ENCODE data around the gene METTL16.

METTL16 gene

DNA sequence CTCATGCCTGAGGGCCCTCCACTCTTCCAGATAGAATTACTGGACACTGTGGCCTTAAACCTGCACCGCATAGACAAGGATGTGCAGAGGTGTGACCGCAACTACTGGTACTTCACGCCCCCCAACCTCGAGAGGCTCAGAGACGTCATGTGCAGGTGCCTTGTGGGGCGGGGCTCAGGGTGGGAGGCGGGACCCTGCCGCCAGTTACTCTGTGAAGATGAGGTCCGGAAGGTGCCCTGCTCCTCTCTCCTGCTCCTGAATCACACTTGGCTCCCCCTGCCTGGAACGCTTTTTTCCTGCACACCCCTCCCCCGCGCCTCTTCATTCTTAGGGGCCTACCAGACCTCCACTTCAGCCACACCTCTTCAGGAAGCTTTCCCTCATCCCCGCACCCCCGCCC lies 135.6 kb downstream of the METTL16 start:
- Histone ChIP-seq H3K4me3 (ENCODE audit: insufficient read depth, low read depth, low read length) (no peak overlapping the region), H3K9me3 (ENCODE audit: control insufficient read depth, low read length) (no peaks in the 10 kb centered on the region), H3K4me1 (ENCODE audit: control insufficient read depth, insufficient read depth, low read length) (peaks cover 2% of the 10 kb centered on the region), H3K27me3 (ENCODE audit: control insufficient read depth, insufficient read depth, low read length, poor library complexity, severe bottlenecking) (no peaks in the 10 kb centered on the region), H3K36me3 (ENCODE audit: control insufficient read depth, insufficient read depth, low read length) (peaks cover 22% of the 10 kb centered on the region), H3K27ac (ENCODE audit: insufficient read depth, low read depth, low read length, poor library complexity, severe bottlenecking) (no peak overlapping the region)
- WGBS, 2 experiments, result 93 to 95% methylated on average over 14 of the region's 14 CpGs

DNA sequence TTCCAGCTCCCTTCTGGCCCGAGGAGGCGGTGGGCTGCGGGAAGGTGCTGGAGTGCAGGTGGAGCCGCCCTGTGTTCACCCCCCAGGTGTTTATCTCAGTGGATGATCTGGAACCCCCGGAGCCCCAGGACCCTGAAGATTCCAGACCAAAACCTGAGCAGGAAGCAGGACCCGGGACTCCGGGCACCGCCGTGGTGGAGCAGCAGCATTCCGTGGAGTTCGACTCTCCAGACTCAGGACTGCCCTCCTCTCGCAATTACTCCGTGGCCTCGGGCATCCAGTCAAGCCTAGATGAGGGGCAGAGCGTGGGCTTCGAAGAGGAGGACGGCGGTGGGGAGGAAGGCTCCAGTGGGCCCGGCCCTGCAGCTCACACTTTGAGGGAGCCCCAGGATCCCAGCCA lies 136.3 kb downstream of the METTL16 start:
- peaks cover 22% of the 10 kb centered on the region for H3K36me3 ChIP-seq (ENCODE audit: control insufficient read depth, insufficient read depth, low read length)
- H3K27ac ChIP-seq (ENCODE audit: insufficient read depth, low read depth, low read length, poor library complexity, severe bottlenecking), result no peak overlapping the region
- 95 to 96% methylated on average over 19 of the region's 19 CpGs for WGBS, 2 experiments

DNA sequence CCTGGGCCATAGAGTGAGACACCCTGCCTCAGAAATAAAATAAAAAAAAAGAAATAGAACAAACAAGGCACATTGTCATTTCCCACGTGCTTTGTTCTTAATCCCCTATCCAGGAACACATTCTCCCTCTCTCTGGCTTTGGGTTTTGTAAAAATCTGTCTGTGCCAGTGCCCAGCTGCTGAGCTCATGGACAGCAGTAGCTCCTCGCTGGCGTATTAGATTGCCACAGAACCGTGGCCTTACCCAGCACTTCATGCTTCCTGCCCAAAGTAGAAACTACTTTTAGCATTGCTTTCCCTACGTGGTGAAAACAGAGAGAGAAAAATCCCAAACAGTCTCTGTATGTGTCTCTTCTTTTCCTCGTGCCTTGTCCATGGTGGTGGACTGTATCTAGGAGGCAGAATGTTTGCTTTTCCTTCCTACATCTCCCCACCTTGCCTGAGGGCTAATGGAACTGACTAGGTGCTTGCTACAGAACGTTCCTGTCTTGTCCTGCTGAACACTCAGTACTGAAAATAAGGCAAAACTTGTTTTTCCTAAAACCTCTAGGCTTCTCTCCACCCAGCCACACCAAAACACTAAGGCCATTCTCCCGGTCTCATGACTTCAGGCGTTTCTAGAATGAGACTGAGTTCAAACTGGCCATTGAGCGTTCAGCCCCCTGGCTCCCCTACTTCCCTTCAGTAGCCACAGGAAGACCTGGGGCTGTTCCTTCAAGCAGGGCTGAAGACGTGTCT lies 137.0 kb downstream of the METTL16 start:
- Histone ChIP-seq H3K9me3 (ENCODE audit: control insufficient read depth, low read length) (no peaks in the 10 kb centered on the region), H3K27ac (ENCODE audit: insufficient read depth, low read depth, low read length, poor library complexity, severe bottlenecking) (no peak overlapping the region), H3K27me3 (ENCODE audit: control insufficient read depth, insufficient read depth, low read length, poor library complexity, severe bottlenecking) (no peaks in the 10 kb centered on the region), H3K4me1 (ENCODE audit: control insufficient read depth, insufficient read depth, low read length) (no peaks in the 10 kb centered on the region), H3K4me3 (ENCODE audit: insufficient read depth, low read depth, low read length) (no peak overlapping the region), H3K36me3 (ENCODE audit: control insufficient read depth, insufficient read depth, low read length) (peaks cover 22% of the 10 kb centered on the region)
- WGBS, 2 experiments, result 91% methylated on average over 11 of the region's 11 CpGs

More for the DNA sequence above, 136.3 kb downstream of the METTL16 start:
- no peak overlapping the region for H3K4me3 ChIP-seq (ENCODE audit: insufficient read depth, low read depth, low read length)
- no peaks in the 10 kb centered on the region for H3K4me1 ChIP-seq (ENCODE audit: control insufficient read depth, insufficient read depth, low read length)
- H3K27me3 ChIP-seq (ENCODE audit: control insufficient read depth, insufficient read depth, low read length, poor library complexity, severe bottlenecking), result no peaks in the 10 kb centered on the region
- no peaks in the 10 kb centered on the region for H3K9me3 ChIP-seq (ENCODE audit: control insufficient read depth, low read length)

DNA sequence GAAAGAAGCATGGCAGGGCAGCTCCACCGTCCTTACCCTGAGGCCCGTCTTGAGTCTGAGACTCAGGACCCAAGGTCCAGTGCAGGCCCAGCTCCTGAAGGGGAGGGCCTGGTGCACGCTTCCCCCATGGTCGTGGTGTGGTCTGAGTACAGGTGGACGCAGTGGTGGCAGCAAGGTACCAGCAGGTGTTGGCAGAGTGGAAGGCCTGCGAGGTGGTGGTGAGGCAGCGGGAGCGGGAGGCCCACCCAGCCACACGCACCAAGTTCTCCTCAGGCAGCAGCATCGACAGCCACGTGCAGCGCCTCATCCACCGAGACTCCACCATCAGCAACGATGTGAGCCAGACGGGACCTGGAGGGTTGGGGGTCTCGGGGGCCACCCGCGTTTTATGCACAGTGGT lies 138.5 kb downstream of the METTL16 start:
- H3K27me3 ChIP-seq (ENCODE audit: control insufficient read depth, insufficient read depth, low read length, poor library complexity, severe bottlenecking), result no peaks in the 10 kb centered on the region
- H3K4me3 ChIP-seq (ENCODE audit: insufficient read depth, low read depth, low read length), result no peak overlapping the region
- H3K9me3 ChIP-seq (ENCODE audit: control insufficient read depth, low read length), result no peaks in the 10 kb centered on the region
- 96% methylated on average over 18 of the region's 18 CpGs for WGBS, 2 experiments
- H3K4me1 ChIP-seq (ENCODE audit: control insufficient read depth, insufficient read depth, low read length), result no peaks in the 10 kb centered on the region
- no peak overlapping the region for H3K27ac ChIP-seq (ENCODE audit: insufficient read depth, low read depth, low read length, poor library complexity, severe bottlenecking)
- H3K36me3 ChIP-seq (ENCODE audit: control insufficient read depth, insufficient read depth, low read length), result peaks cover 16% of the 10 kb centered on the region

DNA sequence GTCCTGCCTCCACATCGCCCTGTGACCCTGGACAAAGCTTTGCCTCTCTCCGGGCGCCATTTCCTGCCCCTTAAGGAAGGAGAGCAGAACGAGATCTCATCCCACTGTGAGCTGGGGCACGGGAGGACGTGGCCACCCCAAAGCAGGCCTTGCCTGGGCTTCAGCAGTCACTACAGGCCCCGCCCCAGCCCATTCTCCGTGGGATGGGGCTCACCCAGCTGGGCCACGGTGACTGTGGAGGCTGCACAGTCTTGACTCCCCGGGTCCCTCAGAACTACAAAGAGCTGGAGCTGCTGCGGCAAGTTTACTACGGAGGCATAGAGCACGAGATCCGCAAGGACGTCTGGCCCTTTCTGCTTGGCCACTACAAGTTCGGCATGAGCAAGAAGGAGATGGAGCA lies 139.0 kb downstream of the METTL16 start:
- H3K27ac ChIP-seq (ENCODE audit: insufficient read depth, low read depth, low read length, poor library complexity, severe bottlenecking), result no peak overlapping the region
- H3K4me3 ChIP-seq (ENCODE audit: insufficient read depth, low read depth, low read length), result no peak overlapping the region
- H3K9me3 ChIP-seq (ENCODE audit: control insufficient read depth, low read length), result no peaks in the 10 kb centered on the region
- peaks cover 16% of the 10 kb centered on the region for H3K36me3 ChIP-seq (ENCODE audit: control insufficient read depth, insufficient read depth, low read length)
- no peaks in the 10 kb centered on the region for H3K27me3 ChIP-seq (ENCODE audit: control insufficient read depth, insufficient read depth, low read length, poor library complexity, severe bottlenecking)
- no peaks in the 10 kb centered on the region for H3K4me1 ChIP-seq (ENCODE audit: control insufficient read depth, insufficient read depth, low read length)
- 94 to 95% methylated on average over 16 of the region's 16 CpGs for WGBS, 2 experiments

DNA sequence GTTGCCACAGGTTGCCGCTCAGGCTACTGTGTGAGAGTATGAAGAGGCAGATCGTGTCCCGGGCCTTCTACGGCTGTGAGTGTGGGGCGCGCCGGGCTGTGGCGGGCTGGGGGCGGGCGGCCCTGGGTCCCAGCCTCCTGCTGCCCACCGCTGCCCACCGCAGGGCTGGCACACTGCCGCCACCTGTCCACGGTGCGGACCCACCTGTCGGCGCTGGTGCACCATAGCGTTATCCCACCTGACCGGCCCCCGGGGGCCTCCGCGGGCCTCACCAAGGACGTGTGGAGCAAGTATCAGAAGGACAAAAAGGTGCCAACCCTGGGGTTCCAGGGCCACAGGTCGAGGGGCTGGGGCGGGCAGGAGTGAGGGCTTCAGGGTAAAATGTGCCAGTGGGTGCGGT lies 139.5 kb downstream of the METTL16 start:
- Histone ChIP-seq H3K27me3 (ENCODE audit: control insufficient read depth, insufficient read depth, low read length, poor library complexity, severe bottlenecking) (no peaks in the 10 kb centered on the region), H3K9me3 (ENCODE audit: control insufficient read depth, low read length) (no peaks in the 10 kb centered on the region), H3K4me1 (ENCODE audit: control insufficient read depth, insufficient read depth, low read length) (no peaks in the 10 kb centered on the region), H3K4me3 (ENCODE audit: insufficient read depth, low read depth, low read length) (no peak overlapping the region), H3K36me3 (ENCODE audit: control insufficient read depth, insufficient read depth, low read length) (peaks cover 16% of the 10 kb centered on the region), H3K27ac (ENCODE audit: insufficient read depth, low read depth, low read length, poor library complexity, severe bottlenecking) (no peak overlapping the region)
- 96 to 97% methylated on average over 26 of the region's 26 CpGs for WGBS, 2 experiments

DNA sequence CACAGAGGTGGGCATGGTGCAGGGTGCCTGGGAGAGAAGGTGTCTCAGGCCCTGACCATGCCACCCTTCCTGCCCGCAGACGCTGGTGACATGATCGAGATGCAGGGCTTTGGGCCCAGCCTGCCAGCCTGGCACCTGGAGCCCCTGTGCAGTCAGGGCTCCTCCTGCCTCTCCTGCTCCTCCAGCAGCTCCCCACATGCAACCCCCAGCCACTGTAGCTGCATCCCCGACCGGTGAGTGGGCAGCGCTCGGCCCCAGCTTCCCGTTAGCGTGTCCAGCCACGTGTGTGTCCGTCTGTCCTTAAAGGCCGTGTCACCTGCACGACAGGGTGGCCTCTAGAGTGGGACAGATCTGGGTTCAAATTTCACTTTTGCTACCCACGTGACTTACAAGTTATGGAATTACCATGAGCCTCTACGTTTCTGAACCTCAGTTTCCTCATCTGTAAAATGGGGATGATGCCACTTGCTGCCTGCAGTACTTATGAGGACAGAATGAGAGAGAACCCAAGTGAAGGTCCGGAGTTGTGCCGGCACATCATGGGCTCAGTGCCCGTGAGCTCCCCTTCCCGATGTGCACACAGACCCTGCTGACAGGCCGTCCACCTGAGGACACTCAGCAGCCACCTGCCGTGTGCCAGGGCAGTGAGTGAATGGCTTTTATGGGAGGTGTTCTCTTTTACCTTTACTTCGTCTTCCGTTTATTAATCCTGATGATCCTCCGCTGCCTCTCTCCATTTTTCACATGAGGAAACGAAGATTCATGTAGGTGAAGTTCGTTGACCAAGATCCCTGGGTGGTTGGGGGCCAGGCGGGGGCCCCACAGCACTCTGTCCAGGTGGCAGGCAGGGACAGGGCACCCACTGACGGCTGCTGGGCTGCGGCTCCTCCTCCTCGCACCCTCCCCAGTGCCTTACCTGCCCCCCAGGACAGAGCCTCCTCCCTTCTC lies 140.2 kb downstream of the METTL16 start:
- Histone ChIP-seq H3K27me3 (ENCODE audit: control insufficient read depth, insufficient read depth, low read length, poor library complexity, severe bottlenecking) (no peaks in the 10 kb centered on the region), H3K36me3 (ENCODE audit: control insufficient read depth, insufficient read depth, low read length) (peaks cover 10% of the 10 kb centered on the region), H3K9me3 (ENCODE audit: control insufficient read depth, low read length) (no peaks in the 10 kb centered on the region), H3K4me1 (ENCODE audit: control insufficient read depth, insufficient read depth, low read length) (no peaks in the 10 kb centered on the region), H3K4me3 (ENCODE audit: insufficient read depth, low read depth, low read length) (no peak overlapping the region), H3K27ac (ENCODE audit: insufficient read depth, low read depth, low read length, poor library complexity, severe bottlenecking) (no peak overlapping the region)
- 95% methylated on average over 30 of the region's 30 CpGs for WGBS, 2 experiments

DNA sequence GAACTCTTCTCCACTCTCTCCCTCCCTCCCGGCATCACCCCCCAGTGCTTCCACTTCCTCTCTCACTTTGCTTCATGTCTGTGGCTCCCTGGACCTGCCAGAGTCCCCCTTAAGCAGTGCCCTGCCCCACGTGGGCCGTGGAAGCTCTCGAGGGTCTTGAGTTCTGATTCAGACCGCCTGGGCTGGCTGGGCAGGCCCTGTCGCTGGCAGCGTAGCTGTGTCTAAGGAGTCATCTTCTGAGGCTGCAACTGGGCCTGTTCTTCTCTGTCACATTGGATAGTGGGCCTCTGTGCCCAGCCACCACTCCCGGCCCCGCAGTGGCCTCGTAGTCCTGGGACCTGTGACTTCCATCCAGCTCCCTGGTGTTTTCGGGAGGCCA lies 141.5 kb downstream of the METTL16 start:
- no peaks in the 10 kb centered on the region for H3K27me3 ChIP-seq (ENCODE audit: control insufficient read depth, insufficient read depth, low read length, poor library complexity, severe bottlenecking)
- no peaks in the 10 kb centered on the region for H3K4me1 ChIP-seq (ENCODE audit: control insufficient read depth, insufficient read depth, low read length)
- no peak overlapping the region for H3K27ac ChIP-seq (ENCODE audit: insufficient read depth, low read depth, low read length, poor library complexity, severe bottlenecking)
- H3K9me3 ChIP-seq (ENCODE audit: control insufficient read depth, low read length), result no peaks in the 10 kb centered on the region
- 89 to 91% methylated on average over 11 of the region's 11 CpGs for WGBS, 2 experiments
- no peak overlapping the region for H3K4me3 ChIP-seq (ENCODE audit: insufficient read depth, low read depth, low read length)
- peaks cover 5% of the 10 kb centered on the region for H3K36me3 ChIP-seq (ENCODE audit: control insufficient read depth, insufficient read depth, low read length)

DNA sequence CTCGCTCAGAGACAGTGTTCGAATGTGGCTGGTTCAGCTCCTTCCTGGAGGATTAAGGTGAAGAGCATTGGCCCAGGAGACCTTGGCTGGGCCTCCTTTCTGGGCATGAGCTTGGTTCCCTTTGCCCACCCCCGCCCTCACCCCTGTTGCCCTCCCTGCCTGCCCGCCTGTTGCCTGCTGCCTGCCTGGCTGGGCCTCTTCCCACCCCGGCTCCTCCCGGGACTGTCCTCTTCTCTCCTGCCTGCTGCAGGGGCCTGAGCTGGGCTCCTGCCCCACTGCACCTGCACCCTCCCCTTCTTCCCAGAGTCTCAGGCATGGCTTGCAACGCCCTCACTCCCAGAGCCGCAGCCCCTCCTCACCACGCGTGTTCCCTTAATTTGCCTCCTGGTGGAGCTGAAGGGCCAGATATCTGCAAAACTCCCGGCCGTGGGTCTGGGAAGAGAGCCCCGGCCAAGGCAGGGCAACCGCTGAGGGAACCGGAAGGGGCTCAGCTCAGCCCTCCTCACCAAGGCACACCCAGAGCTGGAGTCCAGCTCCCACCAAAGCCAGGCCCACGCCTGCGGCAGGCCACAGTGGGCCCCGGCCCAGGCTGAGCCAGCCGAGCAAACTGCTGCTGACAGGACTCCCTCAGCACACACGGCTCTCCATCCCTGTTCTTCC lies 142.0 kb downstream of the METTL16 start:
- H3K27ac ChIP-seq (ENCODE audit: insufficient read depth, low read depth, low read length, poor library complexity, severe bottlenecking), result no peak overlapping the region
- H3K4me3 ChIP-seq (ENCODE audit: insufficient read depth, low read depth, low read length), result no peak overlapping the region
- H3K36me3 ChIP-seq (ENCODE audit: control insufficient read depth, insufficient read depth, low read length), result peaks cover 5% of the 10 kb centered on the region
- no peaks in the 10 kb centered on the region for H3K27me3 ChIP-seq (ENCODE audit: control insufficient read depth, insufficient read depth, low read length, poor library complexity, severe bottlenecking)
- 69% methylated on average over 20 of the region's 20 CpGs for WGBS, 2 experiments
- no peaks in the 10 kb centered on the region for H3K9me3 ChIP-seq (ENCODE audit: control insufficient read depth, low read length)
- no peaks in the 10 kb centered on the region for H3K4me1 ChIP-seq (ENCODE audit: control insufficient read depth, insufficient read depth, low read length)

DNA sequence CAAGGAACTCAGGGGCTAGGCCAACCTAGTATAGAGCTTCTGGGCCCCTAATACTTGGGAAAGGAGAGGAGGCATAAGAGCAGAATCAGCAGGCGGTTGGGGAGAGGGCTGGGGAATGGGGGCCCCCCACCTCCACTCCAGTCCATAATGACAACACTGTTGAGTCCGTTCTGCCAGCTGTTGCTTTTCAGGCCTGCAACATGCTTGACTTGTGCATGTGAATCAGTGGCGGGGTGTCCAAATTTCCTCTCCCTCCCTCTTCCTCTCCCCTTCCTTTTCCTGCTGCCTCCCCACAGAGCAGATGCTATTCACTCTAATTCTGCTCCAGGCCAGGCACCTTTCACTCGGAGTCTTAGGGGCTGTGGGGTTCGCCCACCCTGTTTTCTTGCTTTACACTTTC lies 142.6 kb downstream of the METTL16 start:
- Histone ChIP-seq H3K36me3 (ENCODE audit: control insufficient read depth, insufficient read depth, low read length) (peaks cover 5% of the 10 kb centered on the region), H3K4me3 (ENCODE audit: insufficient read depth, low read depth, low read length) (no peak overlapping the region), H3K27me3 (ENCODE audit: control insufficient read depth, insufficient read depth, low read length, poor library complexity, severe bottlenecking) (no peaks in the 10 kb centered on the region), H3K9me3 (ENCODE audit: control insufficient read depth, low read length) (no peaks in the 10 kb centered on the region), H3K27ac (ENCODE audit: insufficient read depth, low read depth, low read length, poor library complexity, severe bottlenecking) (no peak overlapping the region), H3K4me1 (ENCODE audit: control insufficient read depth, insufficient read depth, low read length) (no peaks in the 10 kb centered on the region)
- WGBS, 2 experiments, result 86 to 91% methylated on average over 5 of the region's 5 CpGs
